ENCODE measurements around the gene LINC01488.

LINC01488 gene

DNA sequence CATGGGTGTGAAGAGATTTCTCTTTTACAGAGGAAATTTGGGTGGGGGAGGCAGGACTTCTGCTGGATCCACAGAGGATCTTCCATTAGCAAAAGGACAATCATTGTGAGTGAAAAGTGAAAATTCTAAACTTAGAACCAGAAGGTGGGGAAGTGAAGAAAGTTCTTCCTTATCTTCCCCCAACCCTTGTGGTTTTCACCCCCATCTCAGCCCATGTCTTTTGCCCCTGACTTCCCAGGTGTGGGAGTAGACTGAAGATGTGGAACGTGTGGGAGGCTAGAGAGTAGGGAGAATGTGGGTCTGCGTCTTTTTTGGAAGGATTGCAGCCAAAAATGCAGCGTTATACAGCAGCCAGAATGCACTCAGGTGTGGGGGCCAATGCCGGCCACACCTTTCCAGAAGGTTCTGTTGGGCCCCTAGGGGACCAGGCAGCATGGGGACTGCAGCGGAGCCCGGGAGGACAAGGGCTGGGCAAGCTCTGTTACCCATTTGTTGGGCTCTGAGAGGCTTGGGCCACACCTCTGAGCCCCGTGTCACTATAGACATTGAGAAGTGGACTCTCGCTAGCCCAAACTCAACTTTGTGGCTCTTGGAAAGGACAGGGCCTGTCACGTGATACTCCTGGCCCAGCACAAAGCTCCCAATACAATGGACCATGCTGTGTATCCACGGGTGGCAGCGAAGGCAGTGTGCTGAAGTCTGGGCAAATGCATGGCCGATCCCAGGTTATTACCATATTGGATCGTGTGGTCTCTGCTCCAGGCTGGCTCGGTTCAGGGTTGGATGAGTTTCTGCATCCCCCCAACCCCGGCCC, 32.8 kb upstream of the LINC01488 start:
- Histone ChIP-seq H3K36me3 (ENCODE audit: insufficient read depth, low read depth, low read length) (no peaks in the 10 kb centered on the region), H3K4me3 (ENCODE audit: low read length) (no peak overlapping the region), H3K9ac (ENCODE audit: low read depth, low read length) (no peak overlapping the region), H3K4me1 (ENCODE audit: insufficient read depth, low read length) (peaks cover 16% of the 10 kb centered on the region; the same call in 1 of the 2 replicates), H3K9me3 (ENCODE audit: insufficient read depth, low read depth, low read length) (no peaks in the 10 kb centered on the region), H3K27me3 (ENCODE audit: insufficient read depth, low read length) (no peaks in the 10 kb centered on the region), H3K27ac (ENCODE audit: low read length) (no peak overlapping the region)

DNA sequence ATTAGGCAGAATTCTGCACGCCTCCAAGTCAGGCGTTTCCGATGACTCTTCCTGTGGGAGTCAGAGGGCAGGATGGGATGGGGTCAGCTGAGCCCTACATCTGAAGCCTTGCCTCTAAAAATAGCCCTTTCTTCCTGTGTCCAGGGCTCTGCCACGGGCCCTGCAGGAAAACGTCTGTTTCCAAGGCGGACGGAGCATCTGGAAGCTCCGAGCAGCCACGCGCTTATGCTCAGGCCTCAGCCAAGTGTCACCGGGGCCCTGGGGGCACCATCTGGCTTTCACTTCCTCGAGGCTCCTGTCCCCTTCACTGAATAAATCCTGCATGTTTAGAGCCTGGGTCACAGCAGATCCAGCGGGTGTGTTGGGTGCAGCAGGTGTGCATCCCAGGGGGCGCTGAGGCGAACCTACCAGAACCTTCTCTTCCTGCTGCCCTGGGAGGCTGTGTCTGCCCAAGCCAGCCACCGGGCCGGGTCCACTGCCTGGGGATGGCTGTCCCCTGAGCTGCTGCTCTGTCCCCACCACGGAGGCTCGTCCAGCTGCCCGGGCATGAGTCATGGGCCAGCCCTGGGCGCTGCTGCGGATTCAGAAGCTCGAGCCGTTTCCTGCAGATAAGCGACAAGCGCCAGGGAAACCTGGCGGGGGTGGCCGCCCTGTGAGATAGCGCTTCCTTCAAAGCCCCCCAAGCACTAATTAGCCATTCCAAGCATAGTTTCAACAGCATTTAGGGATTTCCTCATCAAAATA, 32.0 kb upstream of the LINC01488 start:
- no peak overlapping the region for H3K27ac ChIP-seq (ENCODE audit: low read length)
- H3K9me3 ChIP-seq (ENCODE audit: insufficient read depth, low read depth, low read length), result no peaks in the 10 kb centered on the region
- H3K27me3 ChIP-seq (ENCODE audit: insufficient read depth, low read length), result no peaks in the 10 kb centered on the region
- no peak overlapping the region for H3K4me3 ChIP-seq (ENCODE audit: low read length)
- peaks cover 8% of the 10 kb centered on the region; the same call in 1 of the 2 replicates for H3K4me1 ChIP-seq (ENCODE audit: insufficient read depth, low read length)
- H3K36me3 ChIP-seq (ENCODE audit: insufficient read depth, low read depth, low read length), result no peaks in the 10 kb centered on the region
- H3K9ac ChIP-seq (ENCODE audit: low read depth, low read length), result no peak overlapping the region

DNA sequence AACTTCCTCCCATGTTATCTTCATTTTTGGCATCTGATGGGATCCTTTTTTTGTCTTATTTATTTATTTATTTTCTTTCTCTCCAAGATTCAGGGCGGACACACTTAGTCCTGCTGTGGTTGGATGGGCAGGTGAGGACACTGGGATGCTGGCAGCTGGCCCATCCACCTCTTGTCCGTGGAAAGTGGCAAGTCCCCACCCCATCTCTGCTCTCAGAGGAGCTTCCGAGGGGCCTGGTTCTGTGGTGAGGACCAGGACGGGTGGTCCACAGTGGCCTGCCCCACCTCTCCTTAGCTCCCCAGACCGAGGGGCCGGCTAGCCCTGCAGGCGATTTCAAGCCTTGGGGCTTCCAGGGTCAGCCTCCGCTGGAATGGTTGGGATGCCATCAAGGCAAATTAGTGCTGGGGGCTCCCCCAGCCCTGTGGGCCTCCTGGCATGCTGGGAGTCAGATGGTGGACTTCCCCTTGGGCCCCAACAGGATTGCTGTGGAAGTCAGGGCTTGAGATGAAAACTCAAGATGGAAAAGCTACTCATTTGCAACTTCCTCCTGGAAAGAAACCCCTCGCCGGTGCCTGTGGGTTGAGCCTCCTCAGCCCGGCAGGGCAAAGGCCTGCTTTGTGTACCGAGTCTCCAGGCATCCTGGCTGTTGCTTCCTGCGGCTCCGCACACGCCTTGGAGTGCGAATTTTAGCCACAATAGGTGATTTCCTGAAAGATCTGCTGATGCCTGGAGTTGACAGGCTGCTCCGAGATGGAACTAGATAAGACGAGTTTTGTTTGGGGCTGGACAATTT, 31.2 kb upstream of the LINC01488 start:
- no peak overlapping the region for H3K4me3 ChIP-seq (ENCODE audit: low read length)
- no peak overlapping the region for H3K27ac ChIP-seq (ENCODE audit: low read length)
- H3K4me1 ChIP-seq (ENCODE audit: insufficient read depth, low read length), result 0 out of 2 replicates have a peak, but pooled peaks cover 5% of the 10 kb centered on the region
- H3K36me3 ChIP-seq (ENCODE audit: insufficient read depth, low read depth, low read length), result no peaks in the 10 kb centered on the region
- H3K9me3 ChIP-seq (ENCODE audit: insufficient read depth, low read depth, low read length), result no peaks in the 10 kb centered on the region
- no peak overlapping the region for H3K9ac ChIP-seq (ENCODE audit: low read depth, low read length)
- no peaks in the 10 kb centered on the region for H3K27me3 ChIP-seq (ENCODE audit: insufficient read depth, low read length)

DNA sequence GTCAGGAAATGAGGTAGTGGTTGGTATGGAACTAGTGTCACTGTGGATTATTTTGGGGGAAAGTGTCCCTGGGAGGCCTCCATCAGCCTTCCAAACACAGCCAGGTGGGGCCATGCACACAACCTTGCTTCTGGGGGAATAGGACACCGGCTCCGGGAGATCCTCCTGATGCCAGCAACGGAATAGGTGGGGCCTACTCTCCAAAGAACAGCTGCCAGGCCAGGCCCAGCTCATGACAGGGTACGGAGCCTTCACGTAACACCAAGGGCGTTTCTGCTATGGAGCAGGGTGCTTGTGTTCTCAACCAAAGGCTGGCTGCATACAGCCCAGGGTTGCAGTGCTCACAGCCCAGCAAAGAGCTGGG, 30.6 kb upstream of the LINC01488 start:
- H3K4me1 ChIP-seq (ENCODE audit: insufficient read depth, low read length), result 0 out of 2 replicates have a peak, but pooled peaks cover 5% of the 10 kb centered on the region
- no peak overlapping the region for H3K27ac ChIP-seq (ENCODE audit: low read length)
- H3K9me3 ChIP-seq (ENCODE audit: insufficient read depth, low read depth, low read length), result no peaks in the 10 kb centered on the region
- no peaks in the 10 kb centered on the region for H3K27me3 ChIP-seq (ENCODE audit: insufficient read depth, low read length)
- no peaks in the 10 kb centered on the region for H3K36me3 ChIP-seq (ENCODE audit: insufficient read depth, low read depth, low read length)
- no peak overlapping the region for H3K9ac ChIP-seq (ENCODE audit: low read depth, low read length)
- no peak overlapping the region for H3K4me3 ChIP-seq (ENCODE audit: low read length)

DNA sequence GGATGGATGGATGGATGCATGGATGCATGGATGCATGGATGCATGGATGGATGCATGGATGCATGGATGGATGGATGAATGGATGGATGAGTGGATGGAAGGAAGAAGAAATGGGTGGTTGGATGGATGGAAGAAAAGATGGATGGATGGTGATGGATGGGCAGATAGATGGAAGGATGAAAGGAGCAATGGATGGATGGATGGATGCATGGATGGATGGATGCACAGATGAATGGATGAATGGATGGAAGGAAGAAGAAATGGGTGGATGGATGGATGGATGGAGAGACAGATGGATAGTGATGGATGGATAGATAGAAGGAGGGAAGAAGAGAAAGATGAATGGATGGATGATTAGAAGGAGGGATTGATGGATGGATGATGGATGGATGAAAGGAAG, 30.2 kb upstream of the LINC01488 start:
- Histone ChIP-seq H3K9ac (ENCODE audit: low read depth, low read length) (no peak overlapping the region), H3K27me3 (ENCODE audit: insufficient read depth, low read length) (no peaks in the 10 kb centered on the region), H3K4me1 (ENCODE audit: insufficient read depth, low read length) (0 out of 2 replicates have a peak, but pooled peaks cover 5% of the 10 kb centered on the region), H3K9me3 (ENCODE audit: insufficient read depth, low read depth, low read length) (no peaks in the 10 kb centered on the region), H3K36me3 (ENCODE audit: insufficient read depth, low read depth, low read length) (no peaks in the 10 kb centered on the region), H3K27ac (ENCODE audit: low read length) (no peak overlapping the region), H3K4me3 (ENCODE audit: low read length) (no peak overlapping the region)

DNA sequence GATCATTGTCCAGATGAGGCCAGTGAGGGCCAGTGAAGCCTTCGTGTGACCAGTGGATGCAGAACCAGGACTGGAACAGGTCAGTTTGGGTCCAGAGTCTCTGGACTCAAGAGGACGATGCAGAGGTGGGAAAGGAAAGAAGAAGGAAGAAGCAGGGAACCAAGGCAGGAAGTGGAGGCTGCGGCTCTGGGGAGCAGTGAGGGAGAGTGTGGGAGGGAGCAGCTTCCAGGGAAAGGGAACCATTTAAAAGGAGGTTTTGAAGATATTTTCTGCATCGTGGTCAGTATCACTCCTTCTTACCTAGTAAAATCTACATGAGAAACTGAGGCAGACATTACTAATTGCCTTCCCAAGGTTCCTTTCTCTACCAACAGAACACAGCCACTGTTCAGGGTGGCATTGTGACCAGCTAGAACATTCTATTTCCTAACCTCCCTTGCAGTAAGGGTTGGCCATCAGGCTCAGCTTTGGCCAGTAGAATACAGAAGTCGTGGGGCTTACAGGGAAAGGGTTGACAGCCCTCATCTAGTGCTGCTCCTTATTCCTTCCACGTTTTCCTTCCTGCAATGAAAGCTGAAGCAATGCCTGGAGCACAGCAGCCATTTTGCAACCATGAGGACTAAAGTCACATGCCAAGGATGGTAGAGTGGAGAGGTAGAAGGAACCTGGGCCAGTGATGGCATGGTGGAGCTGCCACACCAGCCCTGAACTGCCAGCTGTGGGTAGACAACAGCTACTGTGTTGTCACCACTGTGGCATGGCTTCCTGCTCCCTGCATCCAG, 29.1 kb upstream of the LINC01488 start:
- 0 out of 2 replicates have a peak, but pooled peaks cover 5% of the 10 kb centered on the region for H3K4me1 ChIP-seq (ENCODE audit: insufficient read depth, low read length)
- no peak overlapping the region for H3K27ac ChIP-seq (ENCODE audit: low read length)
- H3K27me3 ChIP-seq (ENCODE audit: insufficient read depth, low read length), result no peaks in the 10 kb centered on the region
- no peaks in the 10 kb centered on the region for H3K9me3 ChIP-seq (ENCODE audit: insufficient read depth, low read depth, low read length)
- no peak overlapping the region for H3K9ac ChIP-seq (ENCODE audit: low read depth, low read length)
- H3K4me3 ChIP-seq (ENCODE audit: low read length), result no peak overlapping the region
- H3K36me3 ChIP-seq (ENCODE audit: insufficient read depth, low read depth, low read length), result no peaks in the 10 kb centered on the region

DNA sequence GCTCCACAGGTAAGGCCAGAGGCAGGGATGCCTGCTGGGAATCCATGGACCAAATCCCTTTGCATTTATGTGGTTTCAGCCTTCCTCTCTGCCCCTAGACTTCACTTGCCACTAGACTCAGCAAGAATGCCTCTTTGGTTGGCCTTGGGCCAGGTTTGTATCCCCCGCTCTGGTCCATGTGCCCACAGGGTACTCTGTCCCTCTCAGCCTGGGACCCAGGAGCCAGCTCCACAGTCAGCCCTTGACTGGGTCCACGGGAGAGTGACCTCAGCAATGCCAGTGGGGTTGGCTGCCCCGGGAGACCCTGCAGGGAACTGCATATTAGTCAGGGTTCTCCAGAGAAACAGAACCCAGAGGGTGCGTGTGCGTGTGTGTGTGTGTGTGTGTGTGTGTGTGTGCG, 28.3 kb upstream of the LINC01488 start:
- 0 out of 2 replicates have a peak, but pooled peaks cover 5% of the 10 kb centered on the region for H3K4me1 ChIP-seq (ENCODE audit: insufficient read depth, low read length)
- no peak overlapping the region for H3K27ac ChIP-seq (ENCODE audit: low read length)
- no peaks in the 10 kb centered on the region for H3K9me3 ChIP-seq (ENCODE audit: insufficient read depth, low read depth, low read length)
- H3K36me3 ChIP-seq (ENCODE audit: insufficient read depth, low read depth, low read length), result no peaks in the 10 kb centered on the region
- H3K27me3 ChIP-seq (ENCODE audit: insufficient read depth, low read length), result no peaks in the 10 kb centered on the region
- no peak overlapping the region for H3K9ac ChIP-seq (ENCODE audit: low read depth, low read length)
- H3K4me3 ChIP-seq (ENCODE audit: low read length), result no peak overlapping the region

DNA sequence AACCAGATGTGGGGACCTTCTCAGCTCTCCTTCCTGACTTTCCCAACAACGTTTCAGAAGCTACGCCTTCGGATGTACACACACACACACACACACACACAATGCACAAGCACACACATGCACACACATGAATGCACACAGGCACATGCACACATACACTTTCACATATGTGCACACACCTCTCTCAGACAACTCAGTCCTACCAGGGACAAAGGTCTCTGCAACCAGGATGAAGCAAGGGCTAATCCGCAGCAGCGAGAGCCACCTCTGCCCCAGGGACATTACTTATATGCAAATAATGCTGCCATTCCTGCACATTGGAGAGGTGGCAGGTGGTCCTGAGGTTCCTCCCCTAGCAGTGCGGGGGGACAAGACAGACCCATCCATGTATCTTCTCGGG, 27.4 kb upstream of the LINC01488 start:
- no peaks in the 10 kb centered on the region for H3K27me3 ChIP-seq (ENCODE audit: insufficient read depth, low read length)
- H3K27ac ChIP-seq (ENCODE audit: low read length), result no peak overlapping the region
- H3K9me3 ChIP-seq (ENCODE audit: insufficient read depth, low read depth, low read length), result no peaks in the 10 kb centered on the region
- H3K36me3 ChIP-seq (ENCODE audit: insufficient read depth, low read depth, low read length), result no peaks in the 10 kb centered on the region
- no peak overlapping the region for H3K4me3 ChIP-seq (ENCODE audit: low read length)
- 0 out of 2 replicates have a peak, but pooled peaks cover 4% of the 10 kb centered on the region for H3K4me1 ChIP-seq (ENCODE audit: insufficient read depth, low read length)
- H3K9ac ChIP-seq (ENCODE audit: low read depth, low read length), result no peak overlapping the region

DNA sequence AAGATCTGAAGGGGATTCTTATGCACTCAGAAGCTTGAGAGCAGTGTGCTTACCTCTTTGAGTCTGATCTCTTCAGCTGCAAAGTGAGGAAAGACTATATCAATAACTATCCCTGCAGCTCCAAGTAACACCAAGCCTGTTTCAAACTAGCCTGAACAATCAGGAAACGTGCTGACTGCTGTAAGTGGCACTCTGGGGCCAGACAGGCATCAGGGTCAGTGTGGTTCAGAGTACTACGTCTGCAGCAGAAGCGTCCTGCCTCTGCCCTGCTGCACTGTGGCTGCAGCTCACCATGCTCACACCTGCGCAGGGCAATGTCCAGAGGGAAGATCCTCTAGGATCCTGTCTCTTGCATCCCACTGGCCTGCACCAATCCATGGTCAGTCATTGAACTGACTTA, 25.5 kb upstream of the LINC01488 start:
- Histone ChIP-seq H3K27ac (ENCODE audit: low read length) (no peak overlapping the region), H3K27me3 (ENCODE audit: insufficient read depth, low read length) (no peaks in the 10 kb centered on the region), H3K9me3 (ENCODE audit: insufficient read depth, low read depth, low read length) (no peaks in the 10 kb centered on the region; the same call in none of the 2 replicates), H3K36me3 (ENCODE audit: insufficient read depth, low read depth, low read length) (no peaks in the 10 kb centered on the region), H3K9ac (ENCODE audit: low read depth, low read length) (no peak overlapping the region), H3K4me3 (ENCODE audit: low read length) (no peak overlapping the region), H3K4me1 (ENCODE audit: insufficient read depth, low read length) (no peaks in the 10 kb centered on the region)

DNA sequence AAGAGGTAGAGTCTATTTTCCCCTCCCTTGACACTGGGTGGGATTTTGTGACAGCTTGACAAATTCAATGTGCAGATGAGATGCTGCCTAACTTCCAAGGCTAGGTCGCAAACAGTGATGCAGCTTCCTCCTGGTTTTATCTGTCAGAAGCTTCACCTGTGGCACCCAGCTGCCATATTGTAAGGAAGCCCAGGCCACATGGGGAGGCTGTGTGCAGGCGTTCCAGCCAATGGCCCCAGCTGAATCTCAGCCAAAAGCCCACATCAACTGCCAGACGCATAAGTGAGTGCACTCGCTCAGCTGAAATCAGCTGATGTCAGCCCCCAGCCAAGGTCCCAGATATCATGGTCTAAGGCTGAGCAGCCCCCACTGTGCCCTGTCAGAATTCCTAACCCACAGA, 24.8 kb upstream of the LINC01488 start:
- H3K4me1 ChIP-seq (ENCODE audit: insufficient read depth, low read length), result peaks cover 3% of the 10 kb centered on the region; the same call in 1 of the 2 replicates
- no peak overlapping the region for H3K4me3 ChIP-seq (ENCODE audit: low read length)
- H3K9me3 ChIP-seq (ENCODE audit: insufficient read depth, low read depth, low read length), result no peaks in the 10 kb centered on the region; the same call in none of the 2 replicates
- no peaks in the 10 kb centered on the region for H3K27me3 ChIP-seq (ENCODE audit: insufficient read depth, low read length)
- H3K9ac ChIP-seq (ENCODE audit: low read depth, low read length), result no peak overlapping the region
- H3K36me3 ChIP-seq (ENCODE audit: insufficient read depth, low read depth, low read length), result no peaks in the 10 kb centered on the region
- H3K27ac ChIP-seq (ENCODE audit: low read length), result no peak overlapping the region
